Fibroblast of villous mesenchyme (primary cell): ENCODE measurements around the gene PTCH2. TPM values are rescaled to one million over a fixed set of nuclear protein-coding genes. Genes with fewer than 3 reads are reported as not detected.

Source experiments
- DNase-seq: peaks from one replicate; pipeline ENCODE4 v3.0.0-alpha.2; 2010; ENCODE audit warnings: low read depth
- H3K4me3 ChIP-seq: 2 replicates; pipeline ENCODE4 v1.5.1; 2011; ENCODE audit warnings: low read depth, mild to moderate bottlenecking, low read length
- CTCF ChIP-seq: IDR thresholded peaks from 2 replicates; pipeline ENCODE4 v1.5.1; 2012; ENCODE audit warnings: low read depth, mild to moderate bottlenecking, low read length; ENCODE audit not compliant: insufficient read depth
- total RNA-seq: library from RNA; depleted of rRNA; stranded (reverse); fragments of >200 nt; gene quantifications from 2 replicates; pipeline ENCODE4 v1.2.3, GENCODE V29; 2012

The PTCH2 gene
- total RNA-seq, 1 donor = under 0.01 TPM

- no peak for TF ChIP-seq CTCF
- H3K4me3 ChIP-seq = no peak overlapping the region
- no peak for DNase-seq
These were observed 27.0 kb upstream of the PTCH2 start for GRCh38 chr1:44870096-44870495.

- no peak for TF ChIP-seq CTCF
- no peak for DNase-seq
These were observed 24.7 kb upstream of the PTCH2 start for GRCh38 chr1:44867801-44868200.

GRCh38 chr1:44862829-44863401, 19.9 kb upstream of the PTCH2 start:
- H3K4me3 ChIP-seq = no peak overlapping the region
- TF ChIP-seq CTCF = no peak
- peak; percentile 30 for DNase-seq

More at GRCh38 chr1:44867801-44868200, 24.7 kb upstream of the PTCH2 start:
- no peak overlapping the region for H3K4me3 ChIP-seq

- no peak for DNase-seq
- H3K4me3 ChIP-seq = no peak overlapping the region
- no peak for TF ChIP-seq CTCF
These were observed 17.9 kb upstream of the PTCH2 start for GRCh38 chr1:44860891-44861425.

GRCh38 chr1:44860331-44860730, 17.3 kb upstream of the PTCH2 start:
- no peak for TF ChIP-seq CTCF
- no peak overlapping the region for H3K4me3 ChIP-seq
- DNase-seq = no peak

- TF ChIP-seq CTCF = no peak
- H3K4me3 ChIP-seq = no peak overlapping the region
- no peak for DNase-seq
These were observed 14.4 kb upstream of the PTCH2 start for GRCh38 chr1:44857446-44857845.

- no peak for TF ChIP-seq CTCF
- H3K4me3 ChIP-seq = no peak overlapping the region
- DNase-seq = no peak
These were observed 12.7 kb upstream of the PTCH2 start for GRCh38 chr1:44855742-44856141.
